ENCODE measurements around the gene TM7SF2. TPM values are rescaled to one million over a fixed set of nuclear protein-coding genes. Genes with fewer than 3 reads are reported as not detected.

The TM7SF2 gene
- total RNA-seq, 1 experiment from 2014 or later = 74.8 TPM

DNA sequence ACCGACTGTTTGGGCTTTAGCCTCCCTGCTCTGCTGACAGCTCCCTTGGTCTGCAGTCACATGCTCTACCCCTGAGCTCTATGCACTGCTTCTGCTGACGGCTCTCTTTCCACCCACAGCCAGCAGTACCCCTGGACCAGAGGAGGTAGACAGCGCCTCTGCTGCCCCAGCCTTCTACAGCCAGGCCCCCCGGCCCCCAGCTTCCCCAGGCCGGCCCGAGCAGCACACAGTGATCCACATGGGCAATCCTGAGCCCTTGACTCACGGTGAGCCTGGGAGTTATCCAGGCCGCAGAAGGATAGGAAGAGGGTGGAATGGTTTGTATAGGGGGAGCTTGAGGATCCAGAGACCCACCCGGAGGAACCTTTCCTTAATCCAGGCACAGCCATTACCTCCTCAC, 24.9 kb upstream of the TM7SF2 start:
- no peak overlapping the region for H3K4ac ChIP-seq (ENCODE audit: low read depth, low read length)
- no peak for DNase-seq
- H3T11ph ChIP-seq (ENCODE audit: low read length) = no peak overlapping the region
- no peaks in the 10 kb centered on the region for H3K79me1 ChIP-seq (ENCODE audit: insufficient read depth, low read depth, low read length, poor library complexity, severe bottlenecking)
- H3K23me2 ChIP-seq (ENCODE audit: insufficient read length, low read depth, low read length, poor library complexity, severe bottlenecking) = peaks cover 12% of the 10 kb centered on the region
- H3K4me2 ChIP-seq (ENCODE audit: insufficient read depth, insufficient read length, low read length) = no peak overlapping the region
- H3K27me3 Mint-ChIP-seq (ENCODE audit: low read depth) = no peaks in the 10 kb centered on the region
- 0 out of 7 replicates have a peak overlapping the region, but pooled peaks of 1 of the 3 experiments have one; percentile 35 for H3K27ac Mint-ChIP-seq
- TF ChIP-seq, protein P1, sequence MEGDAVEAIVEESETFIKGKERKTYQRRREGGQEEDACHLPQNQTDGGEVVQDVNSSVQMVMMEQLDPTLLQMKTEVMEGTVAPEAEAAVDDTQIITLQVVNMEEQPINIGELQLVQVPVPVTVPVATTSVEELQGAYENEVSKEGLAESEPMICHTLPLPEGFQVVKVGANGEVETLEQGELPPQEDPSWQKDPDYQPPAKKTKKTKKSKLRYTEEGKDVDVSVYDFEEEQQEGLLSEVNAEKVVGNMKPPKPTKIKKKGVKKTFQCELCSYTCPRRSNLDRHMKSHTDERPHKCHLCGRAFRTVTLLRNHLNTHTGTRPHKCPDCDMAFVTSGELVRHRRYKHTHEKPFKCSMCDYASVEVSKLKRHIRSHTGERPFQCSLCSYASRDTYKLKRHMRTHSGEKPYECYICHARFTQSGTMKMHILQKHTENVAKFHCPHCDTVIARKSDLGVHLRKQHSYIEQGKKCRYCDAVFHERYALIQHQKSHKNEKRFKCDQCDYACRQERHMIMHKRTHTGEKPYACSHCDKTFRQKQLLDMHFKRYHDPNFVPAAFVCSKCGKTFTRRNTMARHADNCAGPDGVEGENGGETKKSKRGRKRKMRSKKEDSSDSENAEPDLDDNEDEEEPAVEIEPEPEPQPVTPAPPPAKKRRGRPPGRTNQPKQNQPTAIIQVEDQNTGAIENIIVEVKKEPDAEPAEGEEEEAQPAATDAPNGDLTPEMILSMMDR (conservative IDR thresholded peaks at IDR 0.05) = no peak
- no peak overlapping the region for H2AK5ac ChIP-seq (ENCODE audit: insufficient read length, low read length)
- H3K23ac ChIP-seq (ENCODE audit: insufficient read length, low read depth, low read length) = no peak overlapping the region
- no peak overlapping the region for H2BK120ac ChIP-seq (ENCODE audit: low read depth, low read length, poor library complexity, severe bottlenecking)
- H3K4me3 Mint-ChIP-seq = no peak overlapping the region
- H3K79me2 ChIP-seq (ENCODE audit: insufficient read depth, low read length) = peaks cover 8% of the 10 kb centered on the region; the same call in 1 of the 2 replicates
- H3K9me3 Mint-ChIP-seq = no peaks in the 10 kb centered on the region; a peak in 1 of 5 replicates
- no peak overlapping the region for H3K27ac ChIP-seq (ENCODE audit: insufficient read length, low read depth, low read length)
- no CpG with 5 or more reads among the region's 9 CpGs for WGBS (ENCODE audit: extremely low coverage, insufficient read length, low lambda C conversion rate)
- H3K36me3 Mint-ChIP-seq (ENCODE audit: insufficient read depth in 1 of 3, low read depth in 3 of 3) = peaks cover 10 to 51% (median 49%) of the 10 kb centered on the region in 3 experiments
- H3K9ac ChIP-seq (ENCODE audit: extremely low read depth, insufficient read length, low read length) = no peak overlapping the region
- H2BK15ac ChIP-seq (ENCODE audit: low read depth, low read length) = no peak overlapping the region
- H3K18ac ChIP-seq (ENCODE audit: insufficient read length, low read depth, low read length) = no peak overlapping the region
- H2AFZ ChIP-seq (ENCODE audit: low read length) = no peak overlapping the region
- H3K56ac ChIP-seq (ENCODE audit: insufficient read length, low read depth, low read length) = no peak overlapping the region
- no peak overlapping the region for H4K91ac ChIP-seq (ENCODE audit: insufficient read length, low read depth, low read length)
- no peak overlapping the region for H4K8ac ChIP-seq (replicated peaks; ENCODE audit: insufficient read length, low read depth, low read length)
- H2BK12ac ChIP-seq (ENCODE audit: insufficient read length, low read depth, low read length) = no peak overlapping the region
- H2BK20ac ChIP-seq (ENCODE audit: low read depth, low read length, poor library complexity, severe bottlenecking) = no peak overlapping the region
- peaks cover 3% of the 10 kb centered on the region for H4K20me1 ChIP-seq (ENCODE audit: control insufficient read depth, insufficient read depth, insufficient read length)
- no peak overlapping the region for H3K14ac ChIP-seq (ENCODE audit: insufficient read depth, low read length)
- no peak overlapping the region for H2BK5ac ChIP-seq (ENCODE audit: insufficient read length, low read length)
- peaks cover 14 to 16% of the 10 kb centered on the region in 2 experiments for H3K4me1 Mint-ChIP-seq
- H3K9me3 ChIP-seq (ENCODE audit: control insufficient read depth, low read depth, low read length) = no peaks in the 10 kb centered on the region
- H3K4me1 ChIP-seq (ENCODE audit: insufficient read depth, low read length) = no peaks in the 10 kb centered on the region
- H4K5ac ChIP-seq (ENCODE audit: insufficient read length, low read depth, low read length) = no peak overlapping the region
- no peaks in the 10 kb centered on the region for H3K27me3 ChIP-seq (ENCODE audit: insufficient read depth, low read length)
